Measurements from ENCODE around the gene TRIM64.
"Not testable (repeated sequence)": the region's sequence is repeated elsewhere in the genome, so short reads cannot be mapped to it uniquely, and the experiment has no call there.

Gene TRIM64, protein sequence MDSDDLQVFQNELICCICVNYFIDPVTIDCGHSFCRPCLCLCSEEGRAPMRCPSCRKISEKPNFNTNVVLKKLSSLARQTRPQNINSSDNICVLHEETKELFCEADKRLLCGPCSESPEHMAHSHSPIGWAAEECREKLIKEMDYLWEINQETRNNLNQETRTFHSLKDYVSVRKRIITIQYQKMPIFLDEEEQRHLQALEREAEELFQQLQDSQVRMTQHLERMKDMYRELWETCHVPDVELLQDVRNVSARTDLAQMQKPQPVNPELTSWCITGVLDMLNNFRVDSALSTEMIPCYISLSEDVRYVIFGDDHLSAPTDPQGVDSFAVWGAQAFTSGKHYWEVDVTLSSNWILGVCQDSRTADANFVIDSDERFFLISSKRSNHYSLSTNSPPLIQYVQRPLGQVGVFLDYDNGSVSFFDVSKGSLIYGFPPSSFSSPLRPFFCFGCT

DNA sequence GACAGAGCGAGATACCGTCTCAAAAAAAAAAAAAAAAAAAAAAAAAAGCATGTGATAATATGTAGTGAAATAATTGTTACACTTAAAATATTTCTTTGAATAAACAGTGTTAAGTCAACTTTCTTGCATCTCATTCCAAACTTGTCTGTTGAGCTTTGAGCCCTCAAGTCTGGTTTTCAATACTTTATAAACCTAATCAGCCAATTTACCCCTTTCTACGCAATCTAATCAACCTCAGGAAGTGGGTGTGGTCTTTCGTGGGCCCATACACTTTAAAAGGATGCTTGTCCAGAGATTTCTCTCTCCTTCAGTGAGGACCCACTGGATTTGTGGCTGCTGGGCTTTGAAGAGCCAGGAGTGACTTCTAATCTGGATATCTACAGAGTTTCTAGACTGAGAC is at the start of gene TRIM64:
TRIM64 (plus strand) TSS at position 301 of the 400 bp plus-strand sequence. CDS start 2,467 bp downstream, outside the sequence.
- not testable (repeated sequence) for DNase-seq

DNA sequence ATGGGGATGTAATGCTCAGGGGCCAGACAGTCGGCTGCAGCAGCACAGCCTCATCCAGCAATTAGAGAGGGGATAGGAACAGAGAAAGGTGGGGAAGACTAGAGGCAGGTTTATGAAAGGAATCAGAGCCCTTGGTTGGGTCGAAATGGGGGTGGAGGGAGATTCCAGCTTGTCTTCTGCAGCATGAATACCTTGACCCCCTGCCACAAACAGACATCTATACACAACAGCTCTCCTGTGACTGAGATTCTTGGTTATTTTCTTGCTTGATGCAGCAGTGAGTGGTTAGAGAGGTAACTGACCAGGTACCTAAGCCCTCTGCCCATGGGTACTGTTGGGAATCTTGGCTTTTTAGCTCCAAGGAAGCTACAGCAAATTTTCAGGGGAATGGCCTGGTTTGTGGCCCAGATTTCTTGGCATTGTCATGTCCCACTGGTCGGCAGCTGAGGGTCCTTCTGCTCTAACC is 43.6 kb upstream of the TRIM64 start, which contains the start of gene TRIM49D1:
TRIM49D1 (minus strand) TSS at position 51 of the 466 bp plus-strand sequence. CDS start 4,535 bp downstream, outside the sequence.
- no peak for DNase-seq

DNA sequence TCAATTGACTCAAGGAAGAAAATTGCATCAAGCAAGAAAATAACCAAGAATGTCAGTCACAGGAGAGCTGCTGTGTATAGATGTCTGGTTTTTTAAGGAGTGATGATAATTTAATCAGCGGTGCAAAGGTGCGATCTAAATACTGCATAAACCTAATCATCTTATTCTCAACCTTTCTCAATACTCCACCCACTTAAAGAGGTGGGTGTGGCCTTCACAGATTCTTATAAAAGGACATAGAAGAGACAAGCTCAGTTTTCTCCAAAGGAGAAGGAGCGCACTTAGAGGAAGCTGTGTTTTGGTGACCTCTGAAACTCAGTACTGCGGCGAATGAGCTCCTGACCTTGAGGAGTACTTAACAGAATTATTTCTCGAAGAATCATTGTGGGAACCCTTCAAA is 42.1 kb upstream of the TRIM64 start, which contains the start of gene TRIM49D2:
TRIM49D2 (plus strand) TSS at position 301 of the 400 bp plus-strand sequence. CDS start 2,698 bp downstream, outside the sequence.
- DNase-seq = not testable (repeated sequence)

DNA sequence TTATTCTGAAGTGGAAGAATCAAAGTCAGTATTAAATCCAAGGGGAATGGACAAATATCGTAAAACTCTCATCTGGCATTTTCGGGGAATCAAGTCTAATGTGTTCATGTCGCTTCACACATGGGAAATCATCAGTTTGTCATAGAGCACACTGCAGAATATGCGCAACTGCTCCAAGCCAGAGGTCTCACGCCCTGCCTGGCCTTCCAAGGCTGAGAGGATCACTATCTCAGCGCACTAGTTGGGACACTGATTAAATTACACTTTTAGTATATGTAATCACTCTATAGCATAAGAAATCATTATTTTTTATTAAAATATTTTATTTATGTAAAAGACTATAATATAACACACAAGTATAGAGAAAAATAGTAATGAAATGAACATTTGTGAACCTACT is 5.0 kb upstream of the TRIM64 start:
- DNase-seq = not testable (repeated sequence)

Measured in HCEC 1CT (cell line).